Prostate gland (tissue), 2 donors: ENCODE results near the gene TMEM62.

Experiments used
- POLR2A ChIP-seq: fragments of 450-650 bp; IDR thresholded peaks from one replicate; pipeline ENCODE4 v1.6.1; 2016; ENCODE audit warnings: antibody characterized with exemption, mild to moderate bottlenecking
- TF ChIP-seq, protein P1 (sequence below), 4 experiments: fragments of 200-600 bp in 2 of 4; fragments of 450-650 bp in 2 of 4; sonication (generic) in 2 of 4; IDR thresholded peaks; 1 replicate in 3 of 4; 2 replicates in 1 of 4; pipeline ENCODE4 v1.5.1; 2016 to 2019; ENCODE audit warnings: antibody characterized with exemption in 4 of 4, mild to moderate bottlenecking in 2 of 4, moderate library complexity in 2 of 4

- TF ChIP-seq, protein P1, sequence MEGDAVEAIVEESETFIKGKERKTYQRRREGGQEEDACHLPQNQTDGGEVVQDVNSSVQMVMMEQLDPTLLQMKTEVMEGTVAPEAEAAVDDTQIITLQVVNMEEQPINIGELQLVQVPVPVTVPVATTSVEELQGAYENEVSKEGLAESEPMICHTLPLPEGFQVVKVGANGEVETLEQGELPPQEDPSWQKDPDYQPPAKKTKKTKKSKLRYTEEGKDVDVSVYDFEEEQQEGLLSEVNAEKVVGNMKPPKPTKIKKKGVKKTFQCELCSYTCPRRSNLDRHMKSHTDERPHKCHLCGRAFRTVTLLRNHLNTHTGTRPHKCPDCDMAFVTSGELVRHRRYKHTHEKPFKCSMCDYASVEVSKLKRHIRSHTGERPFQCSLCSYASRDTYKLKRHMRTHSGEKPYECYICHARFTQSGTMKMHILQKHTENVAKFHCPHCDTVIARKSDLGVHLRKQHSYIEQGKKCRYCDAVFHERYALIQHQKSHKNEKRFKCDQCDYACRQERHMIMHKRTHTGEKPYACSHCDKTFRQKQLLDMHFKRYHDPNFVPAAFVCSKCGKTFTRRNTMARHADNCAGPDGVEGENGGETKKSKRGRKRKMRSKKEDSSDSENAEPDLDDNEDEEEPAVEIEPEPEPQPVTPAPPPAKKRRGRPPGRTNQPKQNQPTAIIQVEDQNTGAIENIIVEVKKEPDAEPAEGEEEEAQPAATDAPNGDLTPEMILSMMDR (IDR thresholded peaks at IDR 0.05): no peak
- no peak for TF ChIP-seq POLR2A
Measured at GRCh38 chr15:43085921-43086320, 47.5 kb upstream of the TMEM62 start.
